Heart left ventricle (tissue), 13 donors: ENCODE results near the gene MXRA8.

Source experiments
- POLR2A ChIP-seq, 2 donors: fragments of 450-650 bp; IDR thresholded peaks; one replicate each; pipeline ENCODE4 v1.6.1; 2017; ENCODE audit warnings: antibody characterized with exemption in 2 of 2, mild to moderate bottlenecking in 2 of 2, moderate library complexity in 2 of 2
- TF ChIP-seq, protein P1 (sequence below), 12 donors: fragments of 200-600 bp; sonication (generic) in 4 of 12; IDR thresholded peaks; one replicate each; pipeline versions ENCODE4 v1.5.0 to v1.8.0; 2018 to 2022; ENCODE audit warnings: antibody characterized with exemption in 12 of 12, mild to moderate bottlenecking in 5 of 12
- donor health status: ischemic (EF 13 %, LVEDD 7.1; RV severe dilation, severe dysfunction).
- donor health status: DM: no; HTN: yes; CAD: no.
- donor health status: DM: no; HTN: no; CAD: no.
- donor health status: ischemic (EF 25% LVEDD 6.9; RV normal size, moderate dysfunction).
- donor health status: ischemic (EF 25% LVEDD 5.7; RV mildly dilated, moderate dysfunction).
- donor health status: ischemic (EF 35%, LVEDD 5.7; RV mildly dilated, moderate dysfunction).
- donor health status: nonischemic (EF 11% LVEDD 7.7; RV severe dilation, severe dysfunction).
- donor health status: DM: yes; HTN: yes; CAD: no.
- donor health status: PGD.
- donor health status: ischemic (EF 29% LVEDD 5.4; RV normal size, mild dysfunction).
- donor health status: nonischemic (EF 23%, LVEDD 6.1; RV moderate dilation, normal function).

DNA sequence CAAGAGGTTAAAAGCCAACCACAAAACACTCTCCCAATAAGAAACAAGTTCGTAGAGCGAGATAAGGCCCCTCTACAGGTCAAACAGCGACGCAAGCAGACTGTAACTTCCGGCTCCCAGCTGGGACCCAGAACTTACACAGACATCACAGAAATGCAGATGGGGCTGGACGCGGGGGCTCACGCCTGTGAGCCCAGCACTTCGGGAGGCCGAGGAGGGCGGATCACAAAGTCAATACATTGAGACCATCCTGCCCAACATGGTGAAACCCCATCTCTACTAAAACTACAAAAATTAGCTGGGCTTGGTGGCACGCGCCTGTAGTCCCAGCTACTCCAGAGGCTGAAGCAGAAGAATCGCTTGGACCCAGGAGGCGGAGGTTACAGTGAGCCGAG is 29.7 kb upstream of the MXRA8 start:
- TF ChIP-seq, protein P1, sequence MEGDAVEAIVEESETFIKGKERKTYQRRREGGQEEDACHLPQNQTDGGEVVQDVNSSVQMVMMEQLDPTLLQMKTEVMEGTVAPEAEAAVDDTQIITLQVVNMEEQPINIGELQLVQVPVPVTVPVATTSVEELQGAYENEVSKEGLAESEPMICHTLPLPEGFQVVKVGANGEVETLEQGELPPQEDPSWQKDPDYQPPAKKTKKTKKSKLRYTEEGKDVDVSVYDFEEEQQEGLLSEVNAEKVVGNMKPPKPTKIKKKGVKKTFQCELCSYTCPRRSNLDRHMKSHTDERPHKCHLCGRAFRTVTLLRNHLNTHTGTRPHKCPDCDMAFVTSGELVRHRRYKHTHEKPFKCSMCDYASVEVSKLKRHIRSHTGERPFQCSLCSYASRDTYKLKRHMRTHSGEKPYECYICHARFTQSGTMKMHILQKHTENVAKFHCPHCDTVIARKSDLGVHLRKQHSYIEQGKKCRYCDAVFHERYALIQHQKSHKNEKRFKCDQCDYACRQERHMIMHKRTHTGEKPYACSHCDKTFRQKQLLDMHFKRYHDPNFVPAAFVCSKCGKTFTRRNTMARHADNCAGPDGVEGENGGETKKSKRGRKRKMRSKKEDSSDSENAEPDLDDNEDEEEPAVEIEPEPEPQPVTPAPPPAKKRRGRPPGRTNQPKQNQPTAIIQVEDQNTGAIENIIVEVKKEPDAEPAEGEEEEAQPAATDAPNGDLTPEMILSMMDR (IDR thresholded peaks at IDR 0.05): no peak
- TF ChIP-seq POLR2A (IDR thresholded peaks at IDR 0.05): no peak
